HPDE6-E6E7 (cell line): ENCODE measurements around the gene ZNF536.

Source experiments
- DNase-seq: peaks from one replicate; pipeline ENCODE4 v3.0.0; 2011; ENCODE audit warnings: missing footprints; ENCODE audit errors: extremely low spot score

The ZNF536 gene

GRCh38 chr19:30371960-30372824 is at the start of gene ZNF536:
ZNF536 (plus strand) TSS chr19:30372384; CDS start chr19:30443563, 71,179 bp downstream.
- no peak for DNase-seq

GRCh38 chr19:30322641-30323320 is 49.4 kb upstream of the ZNF536 start:
- DNase-seq, result no peak

GRCh38 chr19:30323904-30324303 is 48.3 kb upstream of the ZNF536 start:
- DNase-seq, result no peak

- DNase-seq, result no peak
Measured at GRCh38 chr19:30324982-30325381, 47.2 kb upstream of the ZNF536 start.

GRCh38 chr19:30325676-30326392 is 46.4 kb upstream of the ZNF536 start:
- no peak for DNase-seq

- no peak for DNase-seq
Measured at GRCh38 chr19:30326393-30326710, 45.8 kb upstream of the ZNF536 start.

GRCh38 chr19:30327331-30327730 is 44.9 kb upstream of the ZNF536 start:
- no peak for DNase-seq

GRCh38 chr19:30328096-30328495 is 44.1 kb upstream of the ZNF536 start:
- no peak for DNase-seq

GRCh38 chr19:30330266-30330665 is 41.9 kb upstream of the ZNF536 start:
- no peak for DNase-seq

GRCh38 chr19:30332445-30333234 is 39.5 kb upstream of the ZNF536 start:
- no peak for DNase-seq

GRCh38 chr19:30333291-30334065 is 38.7 kb upstream of the ZNF536 start:
- no peak for DNase-seq

- no peak for DNase-seq
Measured at GRCh38 chr19:30334841-30335240, 37.3 kb upstream of the ZNF536 start.

- DNase-seq, result no peak
Measured at GRCh38 chr19:30335306-30335886, 36.8 kb upstream of the ZNF536 start.

- DNase-seq, result no peak
Measured at GRCh38 chr19:30336290-30336689, 35.9 kb upstream of the ZNF536 start.

GRCh38 chr19:30338041-30338456 is 34.1 kb upstream of the ZNF536 start:
- DNase-seq, result no peak

- DNase-seq, result no peak
Measured at GRCh38 chr19:30338878-30339623, 33.1 kb upstream of the ZNF536 start.

- DNase-seq, result no peak
Measured at GRCh38 chr19:30339624-30340525, 32.3 kb upstream of the ZNF536 start.

- DNase-seq, result no peak
Measured at GRCh38 chr19:30340771-30341561, 31.2 kb upstream of the ZNF536 start.
